Measurements from ENCODE around the gene AUTS2.

The AUTS2 gene

DNA sequence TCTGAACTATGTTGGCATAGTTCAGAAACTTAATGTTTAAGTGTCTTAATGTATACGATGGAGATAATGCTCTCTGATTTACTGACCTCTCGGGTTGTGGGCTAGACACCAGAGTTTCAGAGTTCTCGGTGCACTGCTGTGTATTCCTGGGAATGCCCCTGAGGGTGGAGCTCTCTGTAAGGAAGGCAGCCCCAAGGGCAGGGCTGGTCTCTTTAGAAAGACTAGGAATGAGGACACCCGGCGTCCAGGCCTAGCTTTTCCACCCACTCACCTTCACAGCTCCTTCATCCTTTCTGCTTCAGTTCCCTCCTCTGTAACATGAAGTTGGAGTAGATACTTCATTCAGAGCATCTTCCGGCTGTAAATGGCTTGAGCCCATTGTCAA, 997.1 kb downstream of the AUTS2 start:
- Mint-ChIP-seq H3K9me3 (peaks cover under 1% of the 10 kb centered on the region), H3K27ac (no peak overlapping the region), H3K4me3 (no peak overlapping the region)

DNA sequence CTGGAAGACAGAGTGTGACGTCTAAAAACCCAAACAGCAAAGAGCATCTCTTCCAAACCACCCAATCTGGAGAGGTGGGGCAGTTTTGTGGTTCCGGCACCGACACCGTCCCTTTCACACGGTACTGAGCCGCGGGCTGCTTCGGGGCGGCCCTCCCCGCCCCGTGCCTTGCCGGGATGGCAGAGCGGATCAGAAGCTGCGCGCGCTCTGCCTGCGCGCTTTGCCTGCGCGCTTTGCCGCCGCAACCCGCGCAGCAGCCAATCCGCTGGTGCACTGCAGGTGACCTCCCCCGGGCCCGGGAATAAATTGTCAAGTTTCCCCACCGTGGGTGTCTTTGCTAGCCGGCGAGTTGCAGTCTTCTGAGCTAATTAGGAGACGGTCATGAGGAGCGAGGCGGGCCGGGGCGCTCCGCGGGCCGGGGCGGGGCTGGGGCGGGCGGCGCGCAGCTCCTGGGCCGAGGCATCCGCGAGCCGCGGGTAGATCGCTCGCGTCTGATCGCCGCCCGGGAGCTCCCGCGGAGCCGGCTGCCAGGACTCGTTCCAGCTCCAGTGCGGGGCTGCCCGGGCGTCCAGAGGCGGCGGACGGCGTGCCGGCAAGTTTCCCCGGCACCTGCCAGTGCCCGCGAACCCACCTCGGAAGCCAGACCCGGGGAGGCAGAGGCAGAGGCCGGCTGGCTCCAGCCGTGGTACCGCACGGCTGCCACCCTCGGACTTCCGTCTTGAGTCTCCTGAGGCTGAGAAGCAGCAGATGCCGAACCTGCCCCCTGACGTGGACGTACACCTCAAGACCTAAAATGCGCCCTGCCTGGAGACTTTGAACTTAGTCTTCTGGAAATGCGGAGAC, 997.7 kb downstream of the AUTS2 start:
- DNase-seq: peak; percentile 9
- Mint-ChIP-seq H3K27ac (no peak overlapping the region), H3K36me3 (ENCODE audit: low read depth) (peaks cover 3% of the 10 kb centered on the region), H3K4me1 (peaks cover 5% of the 10 kb centered on the region), H3K27me3 (peaks cover 37% of the 10 kb centered on the region), H3K9me3 (peaks cover 7% of the 10 kb centered on the region), H3K4me3 (no peak overlapping the region)
- ATAC-seq: peak; percentile 54

More for the DNA sequence above, 997.1 kb downstream of the AUTS2 start:
- ATAC-seq (no peak), DNase-seq (no peak)
- peaks cover 34% of the 10 kb centered on the region for H3K27me3 Mint-ChIP-seq
- peaks cover 5% of the 10 kb centered on the region for H3K4me1 Mint-ChIP-seq
- H3K36me3 Mint-ChIP-seq (ENCODE audit: low read depth): no peaks in the 10 kb centered on the region

DNA sequence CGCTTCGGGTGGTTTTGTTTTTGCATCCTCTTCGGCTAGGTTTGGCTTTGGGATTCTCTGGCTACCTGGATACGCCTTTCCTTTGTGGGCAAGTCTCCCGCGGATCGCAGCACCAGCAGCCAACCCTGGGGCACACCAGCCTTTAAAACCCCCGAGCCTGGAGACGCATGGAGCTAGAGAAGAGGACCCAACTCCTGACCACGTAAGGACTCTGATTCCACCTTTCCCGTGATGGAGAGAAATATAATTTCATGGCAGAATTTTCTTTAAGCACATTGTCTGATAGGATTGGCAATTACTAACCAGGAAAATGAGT, 998.3 kb downstream of the AUTS2 start:
- DNase-seq (no peak), ATAC-seq (no peak)
- Mint-ChIP-seq H3K4me1 (peaks cover 5% of the 10 kb centered on the region), H3K27me3 (peaks cover 37% of the 10 kb centered on the region), H3K27ac (no peak overlapping the region), H3K4me3 (no peak overlapping the region), H3K36me3 (ENCODE audit: low read depth) (peaks cover 3% of the 10 kb centered on the region), H3K9me3 (peaks cover 12% of the 10 kb centered on the region)

DNA sequence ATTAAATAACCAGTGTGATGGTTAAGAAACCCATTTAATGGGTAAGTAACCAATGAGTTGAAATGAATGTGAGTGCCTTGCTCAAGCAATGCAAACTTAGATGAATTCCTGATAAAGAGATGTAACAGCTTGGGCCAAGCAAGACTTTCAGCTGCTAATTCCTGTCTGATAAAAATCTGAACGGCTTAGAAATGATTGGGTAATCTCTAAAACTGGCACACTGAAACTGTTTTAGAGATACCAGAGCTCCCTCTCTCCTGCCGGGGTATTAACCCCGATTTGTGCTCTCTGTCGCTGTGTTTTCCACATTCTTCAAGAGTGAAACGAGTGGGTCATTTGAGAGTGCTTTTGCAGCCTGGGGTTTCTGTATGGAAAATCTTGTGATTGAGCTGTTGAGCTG, 998.8 kb downstream of the AUTS2 start:
- DNase-seq (no peak), ATAC-seq (no peak)
- H3K36me3 Mint-ChIP-seq (ENCODE audit: low read depth): peaks cover 3% of the 10 kb centered on the region
- H3K27ac Mint-ChIP-seq: no peak overlapping the region
- no peak overlapping the region for H3K4me3 Mint-ChIP-seq
- peaks cover 37% of the 10 kb centered on the region for H3K27me3 Mint-ChIP-seq
- peaks cover 14% of the 10 kb centered on the region for H3K9me3 Mint-ChIP-seq
- peaks cover 5% of the 10 kb centered on the region for H3K4me1 Mint-ChIP-seq

DNA sequence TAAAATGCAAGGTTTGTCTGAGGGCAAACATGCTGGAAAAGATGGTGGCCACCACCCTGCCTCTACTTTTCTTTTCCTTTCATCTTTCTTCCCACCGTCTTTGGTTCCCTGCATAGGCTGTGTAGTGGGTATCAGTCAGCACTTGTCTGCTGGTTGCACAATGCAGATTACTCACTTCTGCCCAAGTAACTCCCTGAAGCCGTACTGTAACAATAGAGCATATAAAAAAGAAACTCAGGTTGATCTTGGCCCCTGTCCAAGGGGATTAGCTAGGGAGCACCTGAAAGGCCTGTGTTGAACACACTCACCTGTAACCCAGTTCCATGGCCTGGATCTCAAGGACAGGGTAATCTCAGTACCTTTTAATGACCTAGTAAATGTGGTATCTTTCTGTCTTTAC, 1000.7 kb downstream of the AUTS2 start:
- H3K27ac Mint-ChIP-seq: no peak overlapping the region
- no peak for DNase-seq

DNA sequence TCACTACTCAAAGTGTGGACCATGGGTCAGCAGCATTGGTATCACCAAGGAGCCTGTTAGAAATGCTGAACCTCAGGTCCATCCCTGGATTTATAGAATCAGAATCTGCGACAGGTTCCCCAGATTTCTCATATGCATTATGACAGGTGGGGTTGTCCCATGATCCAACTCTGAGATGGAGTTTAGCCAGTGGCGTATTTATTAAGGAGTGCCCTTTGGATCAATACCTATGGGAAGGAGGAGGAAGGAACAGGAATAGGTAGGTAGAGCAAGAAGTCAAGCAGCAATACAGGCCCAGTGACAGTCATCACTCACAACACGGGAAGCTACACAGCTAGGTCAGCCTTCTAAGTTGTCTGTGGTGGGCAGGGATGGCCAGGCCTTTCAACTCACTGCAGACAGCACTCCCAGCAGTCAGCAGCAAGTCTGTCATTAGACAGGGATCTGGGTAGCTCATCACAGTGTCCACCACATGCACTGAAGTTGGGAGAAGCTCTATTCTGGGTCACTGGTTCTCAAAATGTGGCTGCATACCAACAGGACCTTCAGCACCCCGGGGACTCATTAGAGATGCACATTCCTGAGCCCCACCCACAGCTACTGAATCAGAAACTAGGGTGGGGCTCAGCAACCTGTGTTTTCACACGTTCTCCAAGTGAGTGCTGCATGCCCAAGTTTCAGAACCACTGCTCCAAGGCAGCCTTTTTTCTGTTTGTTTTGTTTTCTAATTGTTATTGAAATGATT, 1001.3 kb downstream of the AUTS2 start:
- Mint-ChIP-seq H3K27me3 (peaks cover 33% of the 10 kb centered on the region), H3K36me3 (ENCODE audit: low read depth) (peaks cover 3% of the 10 kb centered on the region)
- DNase-seq: no peak

More for the DNA sequence above, 1000.7 kb downstream of the AUTS2 start:
- peaks cover 3% of the 10 kb centered on the region for H3K36me3 Mint-ChIP-seq (ENCODE audit: low read depth)
- ATAC-seq: no peak
- peaks cover 5% of the 10 kb centered on the region for H3K4me1 Mint-ChIP-seq
- peaks cover 14% of the 10 kb centered on the region for H3K9me3 Mint-ChIP-seq
- peaks cover 37% of the 10 kb centered on the region for H3K27me3 Mint-ChIP-seq
- H3K4me3 Mint-ChIP-seq: no peak overlapping the region

DNA sequence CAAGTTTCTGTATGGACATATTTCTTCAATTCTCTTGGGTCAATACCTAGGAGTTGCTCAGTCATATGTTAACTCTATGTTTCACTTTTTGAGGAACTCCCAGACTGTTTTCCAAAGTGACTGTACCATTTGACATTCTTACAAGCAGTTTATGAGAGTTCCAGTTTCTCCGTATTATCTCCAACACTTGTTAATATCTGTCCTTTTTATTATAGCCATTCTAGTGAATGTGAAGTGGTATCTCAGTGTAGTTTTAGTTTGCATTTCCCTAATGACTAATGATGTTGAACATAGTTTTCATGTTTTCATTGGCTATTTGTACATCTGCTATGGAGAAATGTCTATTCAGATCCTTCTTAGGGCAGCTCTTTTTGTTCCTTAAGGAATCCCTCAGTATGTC, 1002.7 kb downstream of the AUTS2 start:
- Mint-ChIP-seq H3K27ac (no peak overlapping the region), H3K36me3 (ENCODE audit: low read depth) (peaks cover 3% of the 10 kb centered on the region), H3K27me3 (peaks cover 23% of the 10 kb centered on the region), H3K4me1 (peaks cover 2% of the 10 kb centered on the region), H3K4me3 (no peak overlapping the region), H3K9me3 (peaks cover 22% of the 10 kb centered on the region)
- no peak for ATAC-seq
- DNase-seq: no peak

More for the DNA sequence above, 1001.3 kb downstream of the AUTS2 start:
- Mint-ChIP-seq H3K27ac (no peak overlapping the region), H3K9me3 (peaks cover 14% of the 10 kb centered on the region), H3K4me1 (peaks cover 5% of the 10 kb centered on the region), H3K4me3 (no peak overlapping the region)
- ATAC-seq: no peak

DNA sequence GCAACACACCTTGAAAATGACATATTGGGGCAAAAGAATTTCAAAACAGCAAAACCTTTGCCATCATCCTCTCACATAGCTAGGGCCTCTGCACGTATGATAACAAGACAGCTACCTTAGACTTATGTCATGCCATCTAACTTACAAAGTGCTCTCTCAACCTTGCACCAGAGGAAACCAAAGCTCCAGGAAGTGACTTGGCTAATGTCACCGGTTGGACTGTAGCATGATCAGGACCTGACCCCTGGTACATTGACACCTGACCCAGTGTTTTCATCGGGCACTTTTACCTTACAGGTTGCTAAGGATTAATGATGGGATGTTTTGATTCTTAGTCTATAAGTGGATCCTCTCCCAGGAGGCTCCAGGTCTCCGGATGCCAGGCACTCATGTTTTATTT, 1003.8 kb downstream of the AUTS2 start:
- Mint-ChIP-seq H3K27me3 (peaks cover 15% of the 10 kb centered on the region), H3K27ac (no peak overlapping the region), H3K36me3 (ENCODE audit: low read depth) (peaks cover 3% of the 10 kb centered on the region), H3K4me3 (no peak overlapping the region), H3K9me3 (peaks cover 22% of the 10 kb centered on the region), H3K4me1 (no peaks in the 10 kb centered on the region)
- DNase-seq (no peak), ATAC-seq (no peak)

DNA sequence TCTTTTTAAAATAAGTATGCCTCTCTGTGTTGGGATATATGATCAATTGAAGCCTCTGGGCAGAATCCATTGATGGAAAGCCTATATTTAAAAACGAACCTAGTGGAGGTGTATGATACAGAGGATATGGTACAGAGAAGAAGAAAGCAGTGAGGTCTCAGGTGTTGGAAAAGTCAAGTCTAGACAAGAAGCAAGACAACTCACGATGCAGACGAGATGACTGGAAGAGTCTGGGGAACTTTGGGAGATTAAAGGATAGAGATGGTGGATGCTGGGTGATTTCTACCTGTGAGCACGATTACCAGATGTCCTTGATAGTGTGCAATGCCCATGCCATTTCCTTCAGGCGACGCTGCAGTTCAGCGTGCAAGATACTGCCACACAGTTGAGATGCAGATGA, 1009.0 kb downstream of the AUTS2 start:
- DNase-seq (no peak), ATAC-seq (no peak)
- no peak overlapping the region for H3K27ac Mint-ChIP-seq
- no peaks in the 10 kb centered on the region for H3K4me1 Mint-ChIP-seq
- H3K27me3 Mint-ChIP-seq: no peaks in the 10 kb centered on the region
- no peak overlapping the region for H3K4me3 Mint-ChIP-seq
- H3K36me3 Mint-ChIP-seq (ENCODE audit: low read depth): no peaks in the 10 kb centered on the region
- H3K9me3 Mint-ChIP-seq: peaks cover 7% of the 10 kb centered on the region

DNA sequence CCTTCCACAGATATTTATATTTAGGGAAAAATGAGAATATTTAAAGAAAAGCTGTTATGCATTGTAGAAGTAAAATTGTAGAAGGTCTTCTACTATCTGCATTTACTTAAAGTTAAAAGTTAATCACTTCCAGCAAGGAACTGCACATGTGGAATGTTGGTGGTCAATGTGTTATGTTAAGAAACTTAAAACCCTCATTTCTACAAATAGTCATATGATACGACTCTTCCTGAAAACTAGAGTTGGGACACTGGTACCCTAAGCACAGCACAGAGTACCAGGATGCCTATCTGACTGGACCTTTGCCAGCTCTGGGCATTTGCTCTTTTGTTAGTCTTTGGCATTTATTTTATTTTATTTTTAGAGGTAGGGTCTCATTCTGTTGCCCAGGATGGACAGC, 1009.5 kb downstream of the AUTS2 start:
- H3K36me3 Mint-ChIP-seq (ENCODE audit: low read depth): no peaks in the 10 kb centered on the region
- DNase-seq: no peak

DNA sequence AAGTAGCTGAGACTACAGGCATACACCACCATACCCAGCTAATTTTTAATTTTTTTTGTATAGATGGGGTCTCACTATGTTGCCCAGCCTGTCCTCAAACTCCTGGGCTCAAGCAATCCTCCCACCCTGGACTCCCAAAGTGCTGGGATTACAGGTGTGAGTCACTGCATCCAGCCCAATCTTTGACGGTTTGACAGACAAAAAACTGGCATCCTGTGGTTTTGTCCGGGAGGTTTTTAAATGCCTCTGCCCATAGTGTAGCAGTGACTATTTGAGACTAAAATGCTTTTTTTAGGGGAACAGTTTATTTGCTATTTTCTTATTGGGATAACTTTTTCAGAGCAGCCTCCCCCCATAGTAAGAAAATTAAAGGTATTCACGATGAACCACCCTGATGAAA, 1010.0 kb downstream of the AUTS2 start:
- peaks cover 7% of the 10 kb centered on the region for H3K9me3 Mint-ChIP-seq
- H3K36me3 Mint-ChIP-seq (ENCODE audit: low read depth): no peaks in the 10 kb centered on the region
- no peak overlapping the region for H3K27ac Mint-ChIP-seq
- no peaks in the 10 kb centered on the region for H3K4me1 Mint-ChIP-seq
- ATAC-seq (no peak), DNase-seq (no peak)
- H3K4me3 Mint-ChIP-seq: no peak overlapping the region
- H3K27me3 Mint-ChIP-seq: no peaks in the 10 kb centered on the region

More for the DNA sequence above, 1009.5 kb downstream of the AUTS2 start:
- Mint-ChIP-seq H3K9me3 (peaks cover 7% of the 10 kb centered on the region), H3K27me3 (no peaks in the 10 kb centered on the region), H3K27ac (no peak overlapping the region), H3K4me3 (no peak overlapping the region), H3K4me1 (no peaks in the 10 kb centered on the region)
- ATAC-seq: no peak

DNA sequence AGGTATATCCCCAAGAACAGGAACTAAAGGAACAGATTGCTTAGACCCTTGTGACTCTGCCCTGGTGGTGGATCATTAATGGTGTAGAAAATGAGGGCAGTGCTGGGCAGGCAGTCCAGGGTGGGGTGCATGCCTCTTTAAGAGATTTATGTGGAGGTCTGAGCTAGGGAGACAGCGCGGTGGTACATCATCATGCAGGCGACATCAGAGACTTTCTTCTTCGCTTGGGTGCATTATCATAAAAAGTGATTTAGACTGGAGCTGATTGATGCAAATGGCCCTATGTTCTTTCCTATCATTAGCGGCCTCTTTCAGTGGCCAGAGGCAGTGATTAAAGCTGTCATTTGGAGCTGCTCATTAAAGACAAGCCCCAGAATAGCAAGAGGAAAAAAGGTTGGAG, 1014.5 kb downstream of the AUTS2 start:
- no peak overlapping the region for H3K27ac Mint-ChIP-seq
- no peaks in the 10 kb centered on the region for H3K36me3 Mint-ChIP-seq (ENCODE audit: low read depth)
- ATAC-seq (no peak), DNase-seq (no peak)
- H3K9me3 Mint-ChIP-seq: no peaks in the 10 kb centered on the region
- H3K27me3 Mint-ChIP-seq: no peaks in the 10 kb centered on the region
- no peaks in the 10 kb centered on the region for H3K4me1 Mint-ChIP-seq
- no peak overlapping the region for H3K4me3 Mint-ChIP-seq

DNA sequence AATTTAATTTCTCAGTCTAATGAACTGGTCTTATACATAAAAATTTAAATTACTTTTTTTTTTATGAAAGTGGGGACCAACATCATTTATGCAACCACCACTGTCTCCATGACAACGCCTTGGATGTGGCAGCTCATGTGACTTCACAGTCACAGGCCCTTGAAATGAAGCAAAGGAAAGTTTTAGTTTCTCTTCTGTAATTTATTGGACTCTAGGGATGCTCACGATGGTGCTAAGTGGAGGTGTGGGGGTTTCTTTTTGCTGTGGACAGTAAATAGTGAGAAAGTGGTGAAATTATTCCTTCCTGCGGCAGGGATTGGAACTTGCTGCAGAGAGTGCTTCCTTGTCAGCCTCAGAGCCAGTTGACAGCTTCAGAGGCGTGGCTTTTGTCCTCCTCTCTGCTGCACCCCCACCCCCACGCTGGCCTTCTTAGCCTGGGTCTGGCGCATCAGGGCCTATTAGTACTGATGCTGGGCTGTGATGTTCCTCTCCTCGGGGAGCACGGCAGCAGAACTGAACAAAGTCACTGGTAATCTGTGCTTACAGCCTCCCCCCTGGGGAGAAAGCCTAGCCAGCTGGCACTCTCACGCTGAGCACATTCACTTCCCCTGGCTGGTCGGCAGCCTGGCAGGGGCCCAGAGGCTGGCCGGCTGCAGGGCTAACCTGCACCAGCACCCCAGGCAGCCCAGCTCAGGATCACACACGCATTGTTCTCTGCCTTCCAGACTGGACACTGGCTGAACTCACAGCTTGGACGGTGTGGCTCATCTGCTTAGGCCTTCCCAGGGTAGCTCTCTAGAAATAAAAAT, 1016.2 kb downstream of the AUTS2 start:
- Mint-ChIP-seq H3K4me1 (no peaks in the 10 kb centered on the region), H3K27ac (no peak overlapping the region)
- DNase-seq: no peak

DNA sequence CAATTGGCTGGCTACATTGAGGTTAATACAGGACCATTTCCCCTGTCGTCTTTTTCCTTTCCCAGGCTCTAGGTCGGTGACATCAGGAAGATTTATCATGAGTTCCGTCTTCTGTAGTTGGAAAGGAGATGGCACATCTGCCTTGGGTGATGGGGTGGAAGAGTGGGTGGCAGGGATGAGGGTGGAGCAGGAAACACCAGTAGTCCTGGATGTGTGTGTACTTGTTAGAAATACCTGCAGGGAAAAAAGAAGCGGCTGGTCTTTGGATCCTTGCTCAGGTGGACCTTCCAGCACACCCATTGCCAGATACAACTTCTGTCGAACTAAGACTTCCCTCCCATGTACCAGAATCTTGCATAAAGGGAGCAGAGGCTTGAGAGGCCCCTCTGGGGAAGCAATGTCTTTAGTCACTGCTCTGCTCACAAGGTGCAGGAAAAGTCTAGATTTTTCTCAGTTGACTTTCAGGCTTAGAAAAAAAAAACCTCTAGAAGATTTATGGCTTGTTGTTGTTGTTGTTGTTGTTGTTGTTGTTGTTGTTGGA, 1016.9 kb downstream of the AUTS2 start:
- Mint-ChIP-seq H3K4me3 (no peak overlapping the region), H3K4me1 (no peaks in the 10 kb centered on the region), H3K27me3 (no peaks in the 10 kb centered on the region), H3K27ac (no peak overlapping the region), H3K36me3 (ENCODE audit: low read depth) (no peaks in the 10 kb centered on the region), H3K9me3 (no peaks in the 10 kb centered on the region)
- ATAC-seq: no peak
- no peak for DNase-seq

More for the DNA sequence above, 1016.2 kb downstream of the AUTS2 start:
- H3K4me3 Mint-ChIP-seq: no peak overlapping the region
- H3K36me3 Mint-ChIP-seq (ENCODE audit: low read depth): no peaks in the 10 kb centered on the region
- H3K27me3 Mint-ChIP-seq: no peaks in the 10 kb centered on the region
- no peaks in the 10 kb centered on the region for H3K9me3 Mint-ChIP-seq
- ATAC-seq: no peak
